Cardiac fibroblast (primary cell): ENCODE results near the gene LEMD1.

ENCODE experiments used
- DNase-seq, 2 donors: peaks; one replicate each; pipeline versions ENCODE4 v3.0.0 to v3.0.0-alpha.2; 2010; ENCODE audit warnings: low read depth in 2 of 2
- H3K4me3 ChIP-seq, 2 donors: replicated peaks in 1 of 2; 1 replicate in 1 of 2; 2 replicates in 1 of 2; pipeline ENCODE4 v1.5.1; 2011; ENCODE audit warnings: low read depth in 2 of 2, low read length in 2 of 2, mild to moderate bottlenecking in 2 of 2, moderate library complexity in 1 of 2
- CTCF ChIP-seq: IDR thresholded peaks from one replicate; pipeline ENCODE4 v1.5.1; 2011; ENCODE audit warnings: low read depth, mild to moderate bottlenecking, low read length, inconsistent platforms

The LEMD1 gene

GRCh38 chr1:205374210-205375078 is 47.4 kb downstream of the LEMD1 start:
- peak overlapping the region in 1 of 2 donors; percentile 3 for H3K4me3 ChIP-seq
- peak; percentile 75 to 87 for DNase-seq
- no peak for TF ChIP-seq CTCF

- TF ChIP-seq CTCF, result no peak
- no peak for DNase-seq
- H3K4me3 ChIP-seq, result no peak overlapping the region
These were observed 48.1 kb downstream of the LEMD1 start for GRCh38 chr1:205373798-205374175.

GRCh38 chr1:205373022-205373797 is 48.6 kb downstream of the LEMD1 start:
- no peak for TF ChIP-seq CTCF
- DNase-seq, result peak in 1 of 2 donors; percentile 20
- no peak overlapping the region for H3K4me3 ChIP-seq

- TF ChIP-seq CTCF, result no peak
- peak; percentile 72 to 88 for DNase-seq
- H3K4me3 ChIP-seq, result no peak overlapping the region
These were observed 49.8 kb downstream of the LEMD1 start for GRCh38 chr1:205371871-205372660.

- no peak for TF ChIP-seq CTCF
- DNase-seq, result no peak
- H3K4me3 ChIP-seq, result no peak overlapping the region
These were observed 51.1 kb downstream of the LEMD1 start for GRCh38 chr1:205370780-205371179.

GRCh38 chr1:205369701-205370123 is 52.1 kb downstream of the LEMD1 start:
- no peak for TF ChIP-seq CTCF
- H3K4me3 ChIP-seq, result no peak overlapping the region
- no peak for DNase-seq
